OCI-LY1 (cell line): ENCODE results near the gene LMO3.

ENCODE experiments used
- H2AFZ ChIP-seq: fragments of 200-600 bp; sonication (generic), shearing (Covaris generic); 2 replicates; pipeline ENCODE4 v1.6.0; 2014; ENCODE audit warnings: antibody characterized with exemption, mild to moderate bottlenecking, low read length
- H3F3A ChIP-seq: fragments of 200-600 bp; sonication (generic), shearing (Covaris generic); 2 replicates; pipeline ENCODE4 v1.6.0; 2014; ENCODE audit warnings: mild to moderate bottlenecking, antibody characterized with exemption, low read length, moderate library complexity; ENCODE audit not compliant: insufficient read depth
- H3K27ac ChIP-seq: fragments of 200-600 bp; sonication (generic); 2 replicates; pipeline ENCODE4 v1.5.1; 2014; ENCODE audit warnings: low read length, mixed run types, mild to moderate bottlenecking, low read depth; ENCODE audit not compliant: poor library complexity, severe bottlenecking
- H3K27me3 ChIP-seq: fragments of 200-600 bp; sonication (generic); 2 replicates; pipeline ENCODE4 v1.6.0; 2014; ENCODE audit warnings: antibody characterized with exemption, mild to moderate bottlenecking, low read length, moderate library complexity; ENCODE audit not compliant: insufficient read depth
- H3K36me3 ChIP-seq: fragments of 200-600 bp; sonication (generic); 2 replicates; pipeline ENCODE4 v1.6.1; 2014; ENCODE audit warnings: mild to moderate bottlenecking, antibody characterized with exemption, low read length, moderate library complexity, mixed read lengths; ENCODE audit not compliant: insufficient read depth
- H3K4me1 ChIP-seq: fragments of 200-600 bp; sonication (generic); 2 replicates; pipeline ENCODE4 v1.5.1; 2014; ENCODE audit warnings: mild to moderate bottlenecking, low read length, moderate library complexity; ENCODE audit not compliant: insufficient read depth, severe bottlenecking
- H3K4me2 ChIP-seq: fragments of 200-600 bp; sonication (generic), shearing (Covaris generic); 2 replicates; pipeline ENCODE4 v1.6.1; 2014; ENCODE audit warnings: low read length
- H3K4me3 ChIP-seq: fragments of 200-600 bp; sonication (generic); 2 replicates; pipeline ENCODE4 v1.5.1; 2014; ENCODE audit warnings: low read length, low read depth, mild to moderate bottlenecking, mixed read lengths; ENCODE audit not compliant: poor library complexity, severe bottlenecking
- H3K79me2 ChIP-seq: fragments of 200-600 bp; shearing (Covaris generic); 2 replicates; pipeline ENCODE4 v1.6.1; 2016; ENCODE audit warnings: mixed run types, low read length, mixed read lengths; ENCODE audit not compliant: insufficient read depth
- H3K9ac ChIP-seq: fragments of 200-600 bp; sonication (generic), shearing (Covaris generic); 2 replicates; pipeline ENCODE4 v1.6.1; 2014; ENCODE audit warnings: mild to moderate bottlenecking, low read length, mixed read lengths
- H3K9me2 ChIP-seq: fragments of 200-600 bp; sonication (generic), shearing (Covaris generic); 2 replicates; pipeline ENCODE4 v1.6.1; 2014; ENCODE audit warnings: low read depth, mild to moderate bottlenecking, low read length, mixed read lengths
- H3K9me3 ChIP-seq: fragments of 200-600 bp; shearing (Covaris generic); 2 replicates; pipeline ENCODE4 v1.6.1; 2014; ENCODE audit warnings: low read length, mixed read lengths
- H4K20me1 ChIP-seq: fragments of 200-600 bp; sonication (generic), shearing (Covaris generic); 2 replicates; pipeline ENCODE4 v1.6.0; 2016; ENCODE audit warnings: mild to moderate bottlenecking, low read length; ENCODE audit not compliant: insufficient read depth
- EZH2 ChIP-seq: fragments of 200-600 bp; sonication (generic), shearing (Covaris generic); IDR thresholded peaks from 2 replicates; pipeline ENCODE4 v1.8.0; 2017; ENCODE audit warnings: borderline replicate concordance, mixed run types, mild to moderate bottlenecking, antibody characterized with exemption, low read length, moderate library complexity, mixed read lengths
- TF ChIP-seq, protein P1 (sequence below): fragments of 200-600 bp; sonication (generic), shearing (Covaris generic); IDR thresholded peaks from 2 replicates; pipeline ENCODE4 v1.5.1; 2017; ENCODE audit warnings: mild to moderate bottlenecking, antibody characterized with exemption, low read length, moderate library complexity, mixed read lengths

Gene LMO3

GRCh38 chr12:16626991-16627390 is 21.0 kb upstream of the LMO3 start:
- no peak overlapping the region for H3K27ac ChIP-seq
- H3K79me2 ChIP-seq, result no peaks in the 10 kb centered on the region
- no peaks in the 10 kb centered on the region for H3K9me3 ChIP-seq
- no peak overlapping the region for H3K4me3 ChIP-seq
- H3K36me3 ChIP-seq, result no peaks in the 10 kb centered on the region
- H3K27me3 ChIP-seq, result no peaks in the 10 kb centered on the region
- H3K9ac ChIP-seq, result no peak overlapping the region
- no peaks in the 10 kb centered on the region for H4K20me1 ChIP-seq
- H2AFZ ChIP-seq, result no peak overlapping the region
- H3K4me2 ChIP-seq, result no peak overlapping the region
- no peaks in the 10 kb centered on the region for H3F3A ChIP-seq
- TF ChIP-seq EZH2, result no peak
- TF ChIP-seq, protein P1, sequence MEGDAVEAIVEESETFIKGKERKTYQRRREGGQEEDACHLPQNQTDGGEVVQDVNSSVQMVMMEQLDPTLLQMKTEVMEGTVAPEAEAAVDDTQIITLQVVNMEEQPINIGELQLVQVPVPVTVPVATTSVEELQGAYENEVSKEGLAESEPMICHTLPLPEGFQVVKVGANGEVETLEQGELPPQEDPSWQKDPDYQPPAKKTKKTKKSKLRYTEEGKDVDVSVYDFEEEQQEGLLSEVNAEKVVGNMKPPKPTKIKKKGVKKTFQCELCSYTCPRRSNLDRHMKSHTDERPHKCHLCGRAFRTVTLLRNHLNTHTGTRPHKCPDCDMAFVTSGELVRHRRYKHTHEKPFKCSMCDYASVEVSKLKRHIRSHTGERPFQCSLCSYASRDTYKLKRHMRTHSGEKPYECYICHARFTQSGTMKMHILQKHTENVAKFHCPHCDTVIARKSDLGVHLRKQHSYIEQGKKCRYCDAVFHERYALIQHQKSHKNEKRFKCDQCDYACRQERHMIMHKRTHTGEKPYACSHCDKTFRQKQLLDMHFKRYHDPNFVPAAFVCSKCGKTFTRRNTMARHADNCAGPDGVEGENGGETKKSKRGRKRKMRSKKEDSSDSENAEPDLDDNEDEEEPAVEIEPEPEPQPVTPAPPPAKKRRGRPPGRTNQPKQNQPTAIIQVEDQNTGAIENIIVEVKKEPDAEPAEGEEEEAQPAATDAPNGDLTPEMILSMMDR, result no peak
- H3K9me2 ChIP-seq, result no peaks in the 10 kb centered on the region
- peaks cover 3% of the 10 kb centered on the region for H3K4me1 ChIP-seq

- Histone ChIP-seq H3K36me3 (no peaks in the 10 kb centered on the region), H2AFZ (no peak overlapping the region), H4K20me1 (no peaks in the 10 kb centered on the region), H3K4me1 (peaks cover 6% of the 10 kb centered on the region), H3K4me2 (no peak overlapping the region), H3F3A (no peaks in the 10 kb centered on the region), H3K9me3 (no peaks in the 10 kb centered on the region), H3K4me3 (no peak overlapping the region), H3K79me2 (no peaks in the 10 kb centered on the region), H3K27ac (no peak overlapping the region), H3K9me2 (no peaks in the 10 kb centered on the region), H3K27me3 (no peaks in the 10 kb centered on the region), H3K9ac (no peak overlapping the region)
- no peak for TF ChIP-seq EZH2
- TF ChIP-seq, protein P1, result no peak; the same call in 1 of the 2 replicates
Measured at GRCh38 chr12:16622338-16622737, 16.4 kb upstream of the LMO3 start.

DNA sequence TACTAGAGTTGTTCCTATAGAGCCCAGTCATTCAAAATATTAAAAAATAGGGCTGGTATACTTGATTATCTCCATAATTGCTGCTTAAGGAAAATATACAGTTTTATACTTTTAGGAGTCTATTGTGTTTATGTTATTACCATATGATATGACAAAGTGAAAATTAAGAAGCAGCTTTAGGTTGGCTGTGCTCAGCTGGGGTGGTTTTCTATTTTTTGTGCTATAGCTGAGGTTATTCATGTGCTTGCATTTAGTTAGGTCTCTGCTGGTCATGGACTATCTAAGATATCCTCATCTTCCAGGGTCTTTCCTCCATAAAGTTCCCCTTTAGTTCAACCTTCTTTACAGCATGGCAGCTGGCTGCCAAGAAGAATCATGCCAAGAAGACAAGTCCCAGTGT is 13.6 kb upstream of the LMO3 start:
- Histone ChIP-seq H3K27me3 (no peaks in the 10 kb centered on the region), H2AFZ (no peak overlapping the region), H3F3A (no peaks in the 10 kb centered on the region), H3K36me3 (no peaks in the 10 kb centered on the region), H3K9me3 (no peaks in the 10 kb centered on the region), H3K79me2 (no peaks in the 10 kb centered on the region), H3K4me2 (no peak overlapping the region), H3K4me3 (no peak overlapping the region), H3K9me2 (no peaks in the 10 kb centered on the region), H3K9ac (no peak overlapping the region), H3K4me1 (peaks cover 6% of the 10 kb centered on the region), H3K27ac (no peak overlapping the region), H4K20me1 (no peaks in the 10 kb centered on the region)
- TF ChIP-seq, protein P1, result no peak
